Testis (tissue), 2 donors: ENCODE measurements around the gene TBC1D22A.

Experiments used
- CTCF ChIP-seq, 3 experiments: fragments of 450-650 bp in 2 of 3; fragments of 200-600 bp in 1 of 3; sonication (generic) in 1 of 3; IDR thresholded peaks; one replicate each; pipeline ENCODE4 v1.5.1; 2016 to 2019; ENCODE audit warnings: antibody characterized with exemption in 3 of 3, mild to moderate bottlenecking in 2 of 3, moderate library complexity in 1 of 3
- POLR2A ChIP-seq: fragments of 450-650 bp; IDR thresholded peaks from one replicate; pipeline ENCODE4 v1.6.1; 2017; ENCODE audit warnings: antibody characterized with exemption, mild to moderate bottlenecking, moderate library complexity

- TF ChIP-seq CTCF (IDR thresholded peaks at IDR 0.05) (no peak), POLR2A (no peak)
Observed at GRCh38 chr22:47066616-47066905, 304.1 kb downstream of the TBC1D22A start.
